Stimulated activated CD8-positive, alpha-beta memory T cell treated with anti-CD3 and anti-CD28 coated beads, Interleukin-15, amount 100 ng/mL, for 4 hours (primary cell): ENCODE measurements around the gene FDX2.
A peak's percentile ranks its signal among the peaks of the same experiment; 100 is the strongest.
"Not testable (repeated sequence)": the region's sequence is repeated elsewhere in the genome, so short reads cannot be mapped to it uniquely, and the experiment has no call there.

Experiments used
- DNase-seq, 2 donors: peaks; one replicate each; pipeline ENCODE4 v3.0.0-alpha.2; 2020; ENCODE audit warnings: low read depth in 2 of 2

Gene FDX2

GRCh38 chr19:10315335-10316214 is at the start of gene FDX2:
Gene FDX2 (minus strand): TSS chr19:10316015. CDS start chr19:10315996, 19 bp downstream.
- peak; percentile 79 to 86 for DNase-seq

GRCh38 chr19:10365518-10365917 is 49.7 kb upstream of the FDX2 start:
- DNase-seq, result no peak

GRCh38 chr19:10364644-10365043 is 48.8 kb upstream of the FDX2 start:
- DNase-seq, result no peak

GRCh38 chr19:10363789-10364281 is 48.0 kb upstream of the FDX2 start:
- DNase-seq, result no peak

- no peak for DNase-seq
Measured at GRCh38 chr19:10362259-10362658, 46.4 kb upstream of the FDX2 start.

- DNase-seq, result no peak
Measured at GRCh38 chr19:10361569-10362011, 45.8 kb upstream of the FDX2 start.

- no peak for DNase-seq
Measured at GRCh38 chr19:10356431-10356830, 40.6 kb upstream of the FDX2 start.

- no peak for DNase-seq
Measured at GRCh38 chr19:10353793-10354391, 38.1 kb upstream of the FDX2 start.

GRCh38 chr19:10352764-10353671 is 37.2 kb upstream of the FDX2 start:
- DNase-seq, result no peak

GRCh38 chr19:10346509-10346908 is 30.7 kb upstream of the FDX2 start:
- DNase-seq, result no peak

- no peak for DNase-seq
Measured at GRCh38 chr19:10344780-10345179, 29.0 kb upstream of the FDX2 start.

- no peak for DNase-seq
Measured at GRCh38 chr19:10343495-10343894, 27.7 kb upstream of the FDX2 start.

GRCh38 chr19:10339977-10340376 is 24.2 kb upstream of the FDX2 start:
- DNase-seq, result no peak

- DNase-seq, result peak; percentile 27 to 30
Measured at GRCh38 chr19:10339380-10339960, 23.7 kb upstream of the FDX2 start, which contains the start of gene ICAM3. Gene ICAM3 (minus strand): TSS chr19:10339624. CDS start chr19:10339614, 10 bp downstream.

- DNase-seq, result no peak
Measured at GRCh38 chr19:10338940-10339339, 23.1 kb upstream of the FDX2 start.

GRCh38 chr19:10336725-10337124 is 20.9 kb upstream of the FDX2 start:
- DNase-seq, result not testable (repeated sequence)

GRCh38 chr19:10335352-10335985 is 19.7 kb upstream of the FDX2 start:
- no peak for DNase-seq

GRCh38 chr19:10334588-10335351 is 19.0 kb upstream of the FDX2 start:
- no peak for DNase-seq

- DNase-seq, result no peak
Measured at GRCh38 chr19:10333758-10334587, 18.2 kb upstream of the FDX2 start.
